ENCODE data around the gene OR1K1. TPM values are rescaled to one million over a fixed set of nuclear protein-coding genes. Genes with fewer than 3 reads are reported as not detected.

Gene OR1K1
- total and polyA plus RNA-seq, 2 donors (not counting 3 experiments of a cell fraction or from before 2014, with no cell fraction given), result not detected

DNA sequence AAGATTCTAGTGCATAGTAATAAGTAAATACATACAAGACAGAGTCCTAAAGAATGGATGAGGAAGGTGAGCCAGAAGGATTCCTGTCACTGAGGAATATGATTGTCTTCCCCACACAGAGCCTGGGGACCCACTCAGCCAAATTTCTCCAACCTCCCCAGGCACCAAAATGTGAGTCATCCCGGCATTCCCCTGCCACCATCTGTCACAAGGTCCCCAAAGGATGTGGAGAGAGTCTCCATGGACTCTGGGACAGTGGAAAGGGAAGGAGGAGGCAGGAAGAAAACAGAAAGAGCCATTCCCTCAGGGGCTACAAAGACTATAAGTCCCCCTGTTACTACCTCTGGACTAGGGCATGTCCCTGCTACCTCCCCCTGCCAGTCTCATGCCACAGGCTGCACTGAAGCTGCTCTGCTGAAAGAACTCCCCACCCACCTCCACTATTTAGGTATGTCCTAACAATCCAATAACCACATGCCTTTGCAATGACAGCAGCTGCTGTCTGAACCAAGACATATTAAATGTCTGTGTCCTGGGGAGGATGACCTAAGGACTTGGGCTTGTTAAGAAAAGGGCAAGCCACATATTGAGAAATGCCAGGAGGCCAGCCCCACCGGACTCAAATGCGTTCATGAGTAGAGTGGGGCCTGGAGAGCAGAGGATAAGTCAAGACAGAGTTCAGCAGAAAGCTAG, 21.8 kb upstream of the OR1K1 start:
- H3K36me3 ChIP-seq (ENCODE audit: control insufficient read depth in 2 of 2, extremely low read depth in 1 of 2, insufficient read depth in 2 of 2, low read length in 2 of 2), result no peaks in the 10 kb centered on the region
- no peak overlapping the region for H3K27ac ChIP-seq (ENCODE audit: insufficient read depth, low read depth, low read length)
- no peak overlapping the region for H3K4me3 ChIP-seq (replicated peaks in 1 of 3; ENCODE audit: insufficient read depth in 1 of 3, low read depth in 1 of 3, low read length in 3 of 3)
- H3K4me1 ChIP-seq (ENCODE audit: control insufficient read depth, extremely low read depth, insufficient read depth, low read length), result no peaks in the 10 kb centered on the region
- H3K9ac ChIP-seq (replicated peaks; ENCODE audit: extremely low read depth, insufficient read depth, low read length), result no peak overlapping the region
- H3K4me2 ChIP-seq (ENCODE audit: insufficient read depth, low read length), result no peak overlapping the region
- H3K9me1 ChIP-seq (replicated peaks; ENCODE audit: control insufficient read depth, extremely low read depth, insufficient read depth, low read length), result no peaks in the 10 kb centered on the region
- H2AFZ ChIP-seq (ENCODE audit: low read depth, low read length), result no peak overlapping the region
- H3K27me3 ChIP-seq (ENCODE audit: control insufficient read depth in 2 of 2, insufficient read depth in 2 of 2, low read length in 2 of 2), result peaks cover 1 to 3% of the 10 kb centered on the region in 2 experiments
- intact Hi-C loops (cut with micrococcal nuclease), result no loop called here
- ChIA-PET POLR2A (no interaction called here), CTCF (interaction anchor here (0.7 kb wide), 1 partner anchor 279 kb away, joined by 3 read pairs; no protein-coding TSS in a partner anchor)
- no peaks in the 10 kb centered on the region for H3K9me3 ChIP-seq (replicated peaks; ENCODE audit: control insufficient read depth, insufficient read depth, low read length)
- dilution Hi-C loops (cut with MboI; ENCODE audit: extremely low pct_ligation_motif_present, low sequenced_read_pairs), result no loop called here
- no peak for FAIRE-seq
- TF ChIP-seq MYC (IDR thresholded peaks at IDR 0.05; ENCODE audit: low read depth, low read length), result no peak
- BruUV-seq (replicated peaks), result no TSS peak
- no peaks in the 10 kb centered on the region for H4K20me1 ChIP-seq (replicated peaks; ENCODE audit: control insufficient read depth, extremely low read depth, insufficient read depth, low read length)
- DNase-seq (ENCODE audit: low read depth, low spot score), result no peak
- H3K79me2 ChIP-seq (ENCODE audit: control insufficient read depth, insufficient read depth, low read length), result no peaks in the 10 kb centered on the region

DNA sequence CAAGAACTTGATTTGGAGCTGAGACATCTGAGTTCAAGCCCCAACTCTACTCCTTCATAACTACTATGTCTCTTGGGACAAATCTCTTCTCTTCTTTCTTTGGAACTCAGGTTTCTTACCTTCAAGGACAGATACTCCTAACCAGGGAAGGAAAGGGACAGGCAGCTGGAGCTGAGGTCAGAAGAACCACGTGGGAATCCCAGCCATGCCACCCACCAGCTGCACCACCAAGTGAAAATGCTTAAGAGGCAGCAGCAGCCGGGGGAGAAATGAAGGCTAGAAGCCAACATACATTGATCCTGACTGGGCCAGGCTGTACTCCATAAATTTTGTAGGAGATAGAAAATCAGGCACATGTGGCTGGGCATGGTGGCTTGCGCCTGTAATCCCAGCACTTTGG, 20.7 kb upstream of the OR1K1 start:
- H3K27ac ChIP-seq (ENCODE audit: insufficient read depth, low read depth, low read length), result no peak overlapping the region
- H3K27me3 ChIP-seq (ENCODE audit: control insufficient read depth in 2 of 2, insufficient read depth in 2 of 2, low read length in 2 of 2), result peaks cover 1 to 3% of the 10 kb centered on the region in 2 experiments
- ChIA-PET CTCF (interaction anchor here (0.7 kb wide), 1 partner anchor 280 kb away, joined by 3 read pairs; no protein-coding TSS in a partner anchor), POLR2A (no interaction called here)
- FAIRE-seq (no peak), DNase-seq (ENCODE audit: low read depth, low spot score) (no peak)
- no peak overlapping the region for H3K4me3 ChIP-seq (replicated peaks in 1 of 3; ENCODE audit: insufficient read depth in 1 of 3, low read depth in 1 of 3, low read length in 3 of 3)
- no peak overlapping the region for H3K9ac ChIP-seq (replicated peaks; ENCODE audit: extremely low read depth, insufficient read depth, low read length)
- dilution Hi-C loops (cut with MboI; ENCODE audit: extremely low pct_ligation_motif_present, low sequenced_read_pairs) (no loop called here), intact Hi-C loops (cut with micrococcal nuclease) (no loop called here)
- H3K9me1 ChIP-seq (replicated peaks; ENCODE audit: control insufficient read depth, extremely low read depth, insufficient read depth, low read length), result no peaks in the 10 kb centered on the region
- H3K4me2 ChIP-seq (ENCODE audit: insufficient read depth, low read length), result no peak overlapping the region
- no peaks in the 10 kb centered on the region for H3K79me2 ChIP-seq (ENCODE audit: control insufficient read depth, insufficient read depth, low read length)
- no peaks in the 10 kb centered on the region for H3K9me3 ChIP-seq (replicated peaks; ENCODE audit: control insufficient read depth, insufficient read depth, low read length)
- no peaks in the 10 kb centered on the region for H3K4me1 ChIP-seq (ENCODE audit: control insufficient read depth, extremely low read depth, insufficient read depth, low read length)
- no peaks in the 10 kb centered on the region for H3K36me3 ChIP-seq (ENCODE audit: control insufficient read depth in 2 of 2, extremely low read depth in 1 of 2, insufficient read depth in 2 of 2, low read length in 2 of 2)
- H4K20me1 ChIP-seq (replicated peaks; ENCODE audit: control insufficient read depth, extremely low read depth, insufficient read depth, low read length), result no peaks in the 10 kb centered on the region
- H2AFZ ChIP-seq (ENCODE audit: low read depth, low read length), result no peak overlapping the region
- TF ChIP-seq JUN (IDR thresholded peaks at IDR 0.05; ENCODE audit: borderline replicate concordance, insufficient read depth, insufficient read length, low read depth), result no peak
- no peak for TF ChIP-seq POLR2AphosphoS5 (IDR thresholded peaks at IDR 0.05; ENCODE audit: insufficient read depth, low read depth, low read length)
- TF ChIP-seq, protein P1, sequence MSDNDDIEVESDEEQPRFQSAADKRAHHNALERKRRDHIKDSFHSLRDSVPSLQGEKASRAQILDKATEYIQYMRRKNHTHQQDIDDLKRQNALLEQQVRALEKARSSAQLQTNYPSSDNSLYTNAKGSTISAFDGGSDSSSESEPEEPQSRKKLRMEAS (IDR thresholded peaks at IDR 0.05; ENCODE audit: insufficient read depth, insufficient read length), result no peak
- TF ChIP-seq FOS (IDR thresholded peaks at IDR 0.05; ENCODE audit: borderline replicate concordance, insufficient read depth, low read length), result no peak
- TF ChIP-seq GATA2 (IDR thresholded peaks at IDR 0.05; ENCODE audit: insufficient read depth, insufficient read length, low read depth, low read length), result no peak
- no peak for TF ChIP-seq MYC (IDR thresholded peaks at IDR 0.05; ENCODE audit: low read depth, low read length)
- TF ChIP-seq EZH2 (IDR thresholded peaks at IDR 0.05; ENCODE audit: borderline replicate concordance, low read depth, low read length, severe bottlenecking), result no peak
- TF ChIP-seq POLR2A (IDR thresholded peaks at IDR 0.05; ENCODE audit: low read depth, low read length), result no peak
- no TSS peak for BruUV-seq (replicated peaks)

Measured in endothelial cell of umbilical vein (primary cell).